Rectal smooth muscle tissue (tissue), 1 donor: Measurements from ENCODE around the gene FAM120C.

Experiments used
- H3K27ac ChIP-seq: one replicate; pipeline ENCODE4 v1.7.0; 2013; ENCODE audit warnings: low read depth, low read length, inconsistent platforms
- H3K27me3 ChIP-seq: one replicate; pipeline ENCODE4 v1.7.0; 2013; ENCODE audit warnings: low read length; ENCODE audit not compliant: control insufficient read depth, insufficient read depth
- H3K36me3 ChIP-seq: one replicate; pipeline ENCODE4 v1.7.0; 2013; ENCODE audit warnings: low read length; ENCODE audit not compliant: control insufficient read depth, insufficient read depth
- H3K4me1 ChIP-seq: one replicate; pipeline ENCODE4 v1.7.0; 2013; ENCODE audit warnings: low read length; ENCODE audit not compliant: control insufficient read depth, insufficient read depth
- H3K4me3 ChIP-seq: one replicate; pipeline ENCODE4 v1.7.0; 2013; ENCODE audit warnings: low read length
- H3K9ac ChIP-seq: one replicate; pipeline ENCODE4 v1.7.0; 2013; ENCODE audit warnings: low read length

FAM120C gene, protein sequence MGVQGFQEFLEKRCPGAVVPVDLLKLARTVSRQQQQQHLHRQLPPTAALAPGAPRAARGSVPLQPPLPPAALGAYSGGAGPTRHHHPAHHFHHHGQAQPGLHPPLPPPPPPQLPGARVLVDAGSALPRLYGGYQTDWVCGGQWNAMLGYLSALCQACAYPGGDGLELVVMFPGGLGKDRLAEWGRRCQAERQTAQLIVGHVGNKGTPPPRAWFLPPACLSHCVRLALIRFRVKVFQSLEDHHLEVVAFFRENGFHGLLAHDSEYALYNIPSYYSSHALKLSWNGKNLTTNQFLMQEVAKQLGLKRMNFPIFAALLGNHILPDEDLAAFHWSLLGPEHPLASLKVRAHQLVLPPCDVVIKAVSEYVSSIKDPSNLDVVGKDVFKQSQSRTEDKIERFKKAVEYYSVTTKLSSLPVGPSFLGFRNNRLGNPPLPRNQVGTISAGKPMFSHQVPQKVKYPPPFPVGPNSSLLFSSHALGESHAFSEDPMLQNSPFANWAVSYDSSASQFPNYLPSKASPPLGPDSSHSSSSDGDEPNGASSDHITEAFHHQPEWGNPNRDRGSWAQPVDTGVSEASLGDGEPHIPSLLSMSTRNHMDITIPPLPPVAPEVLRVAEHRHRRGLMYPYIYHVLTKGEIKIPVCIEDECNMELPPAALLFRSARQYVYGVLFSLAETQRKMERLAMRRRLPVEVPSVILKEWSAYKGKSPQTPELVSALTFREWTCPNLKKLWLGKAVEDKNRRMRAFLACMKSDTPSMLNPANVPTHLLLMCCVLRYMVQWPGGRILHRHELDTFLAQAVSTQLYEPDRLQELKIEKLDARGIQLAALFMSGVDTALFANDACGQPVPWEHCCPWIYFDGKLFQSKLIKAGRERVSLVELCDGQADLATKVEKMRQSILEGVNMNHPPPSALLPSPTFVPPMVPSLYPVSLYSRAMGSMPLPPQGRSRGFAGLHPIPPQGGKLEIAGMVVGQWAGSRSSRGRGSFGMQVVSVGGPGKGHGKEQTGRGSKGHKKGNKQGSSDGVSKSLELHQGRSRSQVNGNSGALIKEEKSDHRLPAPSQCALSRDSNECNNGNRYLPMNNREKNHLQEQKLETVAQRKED

DNA sequence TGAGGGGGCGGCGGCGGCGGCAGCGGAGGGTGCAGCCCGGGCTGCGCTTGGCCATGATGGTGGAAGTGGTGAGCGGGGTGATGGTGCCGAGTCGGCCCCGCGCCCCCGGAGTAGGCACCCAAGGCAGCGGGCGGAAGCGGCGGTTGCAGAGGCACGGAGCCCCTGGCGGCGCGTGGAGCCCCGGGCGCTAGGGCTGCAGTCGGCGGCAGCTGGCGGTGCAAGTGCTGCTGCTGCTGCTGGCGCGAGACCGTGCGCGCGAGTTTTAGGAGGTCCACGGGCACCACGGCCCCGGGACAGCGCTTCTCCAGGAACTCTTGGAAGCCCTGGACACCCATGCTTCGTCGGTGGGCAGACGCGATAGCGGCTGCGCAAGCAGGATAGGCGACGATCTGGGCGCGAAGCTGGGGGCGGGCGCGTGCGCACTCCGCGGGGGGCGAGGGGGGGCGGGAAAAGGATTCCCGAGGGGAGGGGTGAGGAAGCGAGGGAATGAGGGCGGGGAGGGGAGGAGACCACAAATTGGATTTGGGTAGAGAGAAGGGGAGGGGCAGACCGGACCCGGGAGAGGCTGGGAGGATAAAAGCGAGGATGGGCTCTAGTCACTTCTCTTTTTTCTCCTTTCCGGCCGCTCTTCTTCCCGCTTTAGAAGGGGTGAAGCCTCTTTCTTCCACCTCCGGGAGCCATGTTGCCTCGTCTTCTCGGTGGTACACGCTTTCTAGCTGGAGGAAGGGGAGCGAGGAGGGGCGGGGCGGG lies at the start of gene FAM120C:
Gene FAM120C, minus strand, starts transcription at position 391 of the 750 bp plus-strand sequence. Its CDS starts 56 bp downstream, at position 335.
- Histone ChIP-seq H3K9ac (peak within 1 kb of the TSS; percentile 36), H3K4me1 (peaks cover 5% of the 10 kb centered on the region), H3K4me3 (peak within 1 kb of the TSS; percentile 63), H3K36me3 (no peaks in the 10 kb centered on the region), H3K27me3 (no peaks in the 10 kb centered on the region), H3K27ac (peak within 1 kb of the TSS; percentile 79)

DNA sequence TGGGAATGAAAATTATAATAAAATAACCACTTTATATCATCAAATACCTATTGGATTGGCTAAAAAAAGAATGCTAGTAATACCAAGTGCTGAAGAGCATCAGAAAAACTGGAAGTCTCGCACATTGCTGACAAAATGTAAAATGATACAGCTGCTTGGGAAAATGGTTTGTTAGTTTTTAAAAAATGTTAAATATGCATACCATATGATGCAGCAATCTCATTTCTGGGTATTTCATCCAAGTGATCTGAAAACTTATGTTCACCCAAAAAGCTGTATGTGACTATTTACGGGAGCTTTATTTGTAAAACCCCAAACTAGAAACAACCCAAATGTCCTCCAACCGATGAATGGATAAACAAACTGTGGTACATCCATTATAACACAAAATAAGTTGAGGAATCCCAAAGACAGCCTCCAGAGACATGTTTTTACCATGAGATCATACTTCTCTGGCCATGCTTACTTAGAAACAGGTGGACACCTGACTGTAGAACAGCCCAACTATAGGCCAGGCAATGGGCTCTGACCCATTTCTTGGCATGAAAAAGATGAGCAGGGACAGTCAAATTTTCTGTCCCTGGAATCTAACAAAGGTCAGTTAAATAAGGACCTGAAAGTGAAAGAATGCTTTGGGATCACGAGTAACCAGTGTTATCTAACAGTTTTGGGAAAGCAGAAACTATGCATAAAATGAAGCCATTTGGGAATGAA lies 47.5 kb upstream of the FAM120C start:
- no peak overlapping the region for H3K9ac ChIP-seq
- no peaks in the 10 kb centered on the region for H3K36me3 ChIP-seq
- H3K4me3 ChIP-seq, result no peak overlapping the region
- H3K27ac ChIP-seq, result no peak overlapping the region
- no peaks in the 10 kb centered on the region for H3K4me1 ChIP-seq
- no peaks in the 10 kb centered on the region for H3K27me3 ChIP-seq

DNA sequence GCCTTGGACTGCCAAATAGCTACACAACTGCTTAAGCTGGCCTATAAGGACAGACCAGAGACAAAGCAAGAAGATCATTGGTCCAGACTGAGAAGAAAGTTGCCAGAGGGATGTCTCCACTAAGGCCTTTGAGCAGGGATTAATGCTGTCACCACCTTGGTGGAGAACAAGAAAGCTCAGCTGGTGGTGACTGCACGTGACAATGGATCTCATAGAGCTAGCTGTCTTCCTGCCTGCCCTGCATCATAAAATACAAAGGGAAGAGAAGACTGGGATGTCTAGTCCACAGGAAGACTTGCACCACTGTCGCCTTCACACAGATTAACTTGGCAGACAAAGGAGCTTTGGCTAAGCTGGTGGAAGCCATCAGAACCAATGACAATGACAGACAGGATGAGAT lies 40.5 kb upstream of the FAM120C start:
- H3K9ac ChIP-seq, result no peak overlapping the region
- H3K4me1 ChIP-seq, result no peaks in the 10 kb centered on the region
- H3K27me3 ChIP-seq, result no peaks in the 10 kb centered on the region
- H3K36me3 ChIP-seq, result no peaks in the 10 kb centered on the region
- no peak overlapping the region for H3K27ac ChIP-seq
- no peak overlapping the region for H3K4me3 ChIP-seq

DNA sequence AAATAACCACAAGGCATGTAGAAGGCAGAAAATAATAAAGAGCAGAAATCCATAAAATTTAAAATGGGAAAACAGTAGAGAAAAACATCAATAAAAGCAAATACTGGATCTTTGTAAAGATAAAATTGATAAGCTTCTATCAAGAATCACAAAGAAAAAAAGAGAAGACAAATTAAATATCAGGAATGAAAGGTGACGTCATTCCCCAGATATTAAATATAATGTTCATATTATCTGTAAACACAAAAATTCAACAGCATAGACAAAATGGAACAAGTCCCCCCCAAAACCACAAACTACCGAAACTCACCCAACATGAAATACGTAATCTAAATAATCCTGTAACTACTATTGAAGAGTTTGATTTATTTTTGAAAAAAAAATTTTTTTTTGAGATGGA lies 30.5 kb upstream of the FAM120C start:
- Histone ChIP-seq H3K4me3 (no peak overlapping the region), H3K4me1 (no peaks in the 10 kb centered on the region), H3K9ac (no peak overlapping the region), H3K27ac (no peak overlapping the region), H3K36me3 (no peaks in the 10 kb centered on the region), H3K27me3 (no peaks in the 10 kb centered on the region)

DNA sequence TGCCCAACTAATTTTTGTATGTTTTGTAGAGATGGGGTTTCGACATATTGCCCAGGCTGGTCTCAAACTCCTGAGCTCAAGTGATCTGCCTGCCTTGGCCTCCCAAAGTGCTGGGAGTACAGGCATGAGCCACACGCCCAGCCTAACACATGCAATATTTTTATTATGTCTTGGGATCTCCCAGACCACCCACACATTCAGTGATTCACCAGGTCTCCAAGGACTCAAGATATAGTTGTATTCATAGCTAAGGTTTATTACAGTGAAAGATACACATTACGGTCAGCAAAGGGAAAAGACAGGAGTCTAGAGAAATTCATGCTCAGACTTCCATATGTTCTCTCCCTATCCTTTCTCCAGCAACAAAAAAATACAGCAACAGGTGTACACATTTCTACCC lies 25.5 kb upstream of the FAM120C start:
- Histone ChIP-seq H3K27ac (no peak overlapping the region), H3K27me3 (no peaks in the 10 kb centered on the region), H3K4me1 (no peaks in the 10 kb centered on the region), H3K36me3 (no peaks in the 10 kb centered on the region), H3K9ac (no peak overlapping the region), H3K4me3 (no peak overlapping the region)

DNA sequence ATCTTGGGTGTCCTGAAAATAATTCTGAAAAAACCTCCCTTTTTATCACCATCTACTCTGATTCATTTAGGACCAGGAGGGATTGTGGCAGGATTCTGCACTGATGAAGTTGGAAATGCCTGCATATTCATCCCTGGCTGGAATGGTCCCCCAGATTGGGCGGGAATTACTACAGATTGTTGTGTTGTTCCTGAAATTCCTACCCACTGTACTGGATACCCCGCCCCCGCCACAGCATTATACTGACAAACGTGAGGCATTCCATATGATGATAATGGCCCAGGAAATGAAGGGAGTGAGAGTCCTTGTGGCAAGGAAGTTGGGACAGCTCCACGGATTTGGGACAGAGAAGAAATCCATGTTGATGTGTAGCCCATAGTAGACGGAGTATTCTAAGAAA lies 15.2 kb upstream of the FAM120C start:
- Histone ChIP-seq H3K4me1 (no peaks in the 10 kb centered on the region), H3K27ac (no peak overlapping the region), H3K9ac (no peak overlapping the region), H3K36me3 (no peaks in the 10 kb centered on the region), H3K4me3 (no peak overlapping the region), H3K27me3 (no peaks in the 10 kb centered on the region)

DNA sequence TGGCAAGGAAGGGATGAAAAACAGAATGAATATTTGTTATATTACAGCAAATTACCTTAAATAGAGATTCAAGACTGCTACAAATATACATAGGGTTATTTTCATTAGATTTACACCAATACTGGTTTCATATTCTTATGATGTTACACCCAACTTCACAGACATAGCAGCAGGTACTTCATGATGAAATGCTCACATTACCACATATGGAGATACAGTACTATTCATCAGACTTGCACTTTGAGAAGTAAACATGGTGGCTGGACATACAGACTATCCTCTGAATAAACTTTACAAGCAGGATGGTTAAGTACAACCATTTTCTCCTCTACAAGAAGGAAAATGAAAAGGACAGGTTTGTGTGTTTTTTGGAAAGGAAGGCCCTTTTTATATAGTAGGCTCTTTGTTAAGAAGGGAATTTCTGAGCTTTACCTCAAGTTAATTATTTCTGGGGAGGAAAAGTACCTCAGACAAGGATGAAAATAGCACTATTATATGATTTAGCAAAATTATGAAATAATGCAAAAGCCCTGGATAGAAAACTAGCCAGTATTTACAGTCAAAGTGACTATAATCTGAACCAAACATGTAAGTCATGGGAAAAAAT lies 12.0 kb upstream of the FAM120C start:
- Histone ChIP-seq H3K27ac (no peak overlapping the region), H3K36me3 (no peaks in the 10 kb centered on the region), H3K4me3 (no peak overlapping the region), H3K4me1 (no peaks in the 10 kb centered on the region), H3K9ac (no peak overlapping the region), H3K27me3 (no peaks in the 10 kb centered on the region)

DNA sequence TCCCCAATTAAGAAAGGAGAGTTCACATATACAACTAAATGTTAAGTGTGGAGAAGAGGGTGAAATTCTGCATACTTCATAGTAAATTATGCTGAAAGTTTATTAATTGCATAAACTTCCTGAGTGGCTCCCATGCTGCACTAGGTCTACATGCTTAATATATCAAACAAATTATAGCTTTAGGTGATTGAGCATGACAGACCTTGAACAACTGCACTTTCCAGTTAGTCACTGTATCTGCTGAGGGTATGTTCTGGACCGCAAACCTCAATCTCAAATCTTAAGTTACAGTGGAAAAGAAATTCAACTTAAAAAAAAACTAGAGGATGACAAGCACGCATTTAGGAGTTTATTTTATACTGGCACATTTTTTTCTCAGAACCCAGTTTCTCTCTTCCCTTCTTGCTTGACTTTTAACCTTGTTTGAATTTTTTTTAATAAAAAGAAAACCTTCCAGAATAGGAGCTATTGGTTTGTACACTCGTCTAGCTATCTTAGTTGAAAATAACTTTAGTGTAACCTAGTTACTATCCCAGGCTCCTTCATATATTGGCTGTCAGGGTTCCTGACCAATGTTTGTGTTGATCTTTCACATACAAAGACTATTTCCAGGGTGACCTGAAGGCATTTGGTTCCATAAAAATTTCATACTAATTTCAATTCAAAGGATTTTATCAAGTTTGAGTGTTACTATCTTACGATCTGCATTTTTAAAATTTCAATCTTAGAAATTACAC lies 10.2 kb upstream of the FAM120C start:
- Histone ChIP-seq H3K27me3 (no peaks in the 10 kb centered on the region), H3K27ac (no peak overlapping the region), H3K9ac (no peak overlapping the region)

DNA sequence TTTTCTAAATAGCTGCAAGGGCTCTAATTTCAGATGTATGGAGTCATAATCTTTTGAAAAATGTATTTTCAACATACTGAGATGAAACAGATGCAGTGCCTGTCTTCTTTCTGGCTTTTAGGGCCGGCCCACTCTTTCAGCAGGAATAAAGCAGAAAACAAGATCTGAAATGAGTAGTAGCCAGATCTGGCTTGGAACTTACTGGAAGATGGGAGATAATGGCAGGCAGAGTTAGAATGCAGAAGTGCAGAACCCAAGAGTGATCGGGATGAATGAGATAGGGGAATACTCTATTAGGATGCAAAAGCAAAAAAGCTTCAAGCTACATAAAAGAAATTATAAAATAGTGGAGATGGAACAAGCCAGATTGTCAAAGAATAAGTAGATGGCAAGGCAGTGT lies 1.4 kb upstream of the FAM120C start:
- no peak overlapping the region for H3K4me3 ChIP-seq
- no peak overlapping the region for H3K27ac ChIP-seq
- no peaks in the 10 kb centered on the region for H3K27me3 ChIP-seq
- no peaks in the 10 kb centered on the region for H3K36me3 ChIP-seq
- H3K4me1 ChIP-seq, result peaks cover 5% of the 10 kb centered on the region
- no peak overlapping the region for H3K9ac ChIP-seq

More for the DNA sequence above, 10.2 kb upstream of the FAM120C start:
- no peaks in the 10 kb centered on the region for H3K36me3 ChIP-seq
- H3K4me1 ChIP-seq, result no peaks in the 10 kb centered on the region
- H3K4me3 ChIP-seq, result no peak overlapping the region

DNA sequence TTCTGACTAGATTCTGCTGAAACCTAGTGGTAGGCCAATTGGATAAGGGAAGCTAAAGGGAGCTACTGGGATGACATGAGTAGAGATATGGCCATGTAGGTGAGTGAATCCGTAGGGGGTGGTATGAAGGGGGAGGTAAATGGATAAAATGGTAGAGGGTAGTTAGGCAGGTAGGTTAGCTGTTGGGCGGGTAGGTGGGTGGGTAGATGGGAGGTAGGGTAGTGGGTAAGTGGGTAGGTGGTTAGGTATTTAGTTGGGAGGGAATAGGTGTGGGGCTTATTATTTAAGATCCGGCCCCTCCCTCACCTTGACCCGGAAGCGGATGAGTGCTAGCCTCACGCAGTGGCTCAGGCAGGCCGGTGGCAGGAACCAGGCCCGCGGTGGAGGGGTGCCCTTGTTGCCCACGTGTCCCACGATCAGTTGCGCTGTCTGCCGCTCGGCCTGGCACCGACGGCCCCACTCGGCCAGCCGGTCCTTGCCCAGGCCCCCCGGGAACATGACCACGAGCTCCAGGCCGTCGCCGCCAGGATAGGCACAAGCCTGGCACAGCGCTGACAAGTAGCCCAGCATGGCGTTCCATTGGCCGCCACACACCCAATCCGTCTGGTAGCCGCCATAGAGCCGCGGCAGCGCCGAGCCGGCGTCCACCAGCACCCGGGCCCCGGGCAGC lies 725 bp downstream of the FAM120C start:
- no peaks in the 10 kb centered on the region for H3K36me3 ChIP-seq
- peak overlapping the region; percentile 36 for H3K9ac ChIP-seq
- H3K27me3 ChIP-seq, result no peaks in the 10 kb centered on the region

More for the DNA sequence above, 725 bp downstream of the FAM120C start:
- H3K27ac ChIP-seq, result peak overlapping the region; percentile 79
- H3K4me1 ChIP-seq, result peaks cover 5% of the 10 kb centered on the region
- peak overlapping the region; percentile 63 for H3K4me3 ChIP-seq
